GM23338 (cell line): ENCODE results near the gene FHDC1. TPM values are rescaled to one million over a fixed set of nuclear protein-coding genes. Genes with fewer than 3 reads are reported as not detected.

ENCODE experiments used
- ATAC-seq: fragments of 200-7000 bp; cut with Tn5 transposase; 3 replicates; pipeline ENCODE4 v1.9.1; 2020
- DNase-seq: peaks from one replicate; pipeline ENCODE4 v3.0.0-alpha.2; 2015; ENCODE audit warnings: low spot score
- H2AFZ ChIP-seq: fragments of 200-600 bp; sonication (generic); 2 replicates; pipeline ENCODE4 v1.8.0; 2016; ENCODE audit warnings: antibody characterized with exemption, mild to moderate bottlenecking, moderate library complexity
- H3F3A ChIP-seq: fragments of 200-600 bp; sonication (generic); replicated peaks from 2 replicates; pipeline ENCODE4 v1.8.0; 2017; ENCODE audit warnings: antibody characterized with exemption, mixed run types, low read depth
- H3K27ac ChIP-seq: fragments of 200-600 bp; sonication (generic); 2 replicates; pipeline ENCODE4 v1.6.1; 2016; ENCODE audit warnings: low read depth
- H3K27me3 ChIP-seq: fragments of 200-600 bp; sonication (generic); 2 replicates; pipeline ENCODE4 v1.8.0; 2016; ENCODE audit warnings: mild to moderate bottlenecking, mixed run types, moderate library complexity; ENCODE audit not compliant: insufficient read depth
- H3K36me3 ChIP-seq: fragments of 200-600 bp; sonication (generic); 2 replicates; pipeline ENCODE4 v1.8.0; 2016; ENCODE audit warnings: mild to moderate bottlenecking; ENCODE audit not compliant: insufficient read depth
- H3K4me1 ChIP-seq: fragments of 200-600 bp; sonication (generic); 2 replicates; pipeline ENCODE4 v1.8.0; 2016; ENCODE audit warnings: mild to moderate bottlenecking, moderate library complexity; ENCODE audit not compliant: insufficient read depth
- H3K4me2 ChIP-seq: fragments of 200-600 bp; sonication (generic); 2 replicates; pipeline ENCODE4 v1.7.1; 2017; ENCODE audit warnings: mixed run types
- H3K4me3 ChIP-seq: fragments of 200-600 bp; sonication (generic); 2 replicates; pipeline ENCODE4 v1.6.1; 2016; ENCODE audit warnings: mixed run types
- H3K79me2 ChIP-seq: fragments of 200-600 bp; sonication (generic); replicated peaks from 2 replicates; pipeline ENCODE4 v1.8.0; 2017; ENCODE audit warnings: mild to moderate bottlenecking; ENCODE audit not compliant: insufficient read depth
- H3K9me2 ChIP-seq: fragments of 200-600 bp; sonication (generic); 2 replicates; pipeline ENCODE4 v1.8.0; 2017; ENCODE audit not compliant: insufficient read depth
- H4K20me1 ChIP-seq: fragments of 200-600 bp; sonication (generic); replicated peaks from 2 replicates; pipeline ENCODE4 v1.8.0; 2017; ENCODE audit warnings: mild to moderate bottlenecking; ENCODE audit not compliant: insufficient read depth
- H3K27ac Mint-ChIP-seq: 2 replicates; pipeline ENCODE4 v1.8.0; 2020; ENCODE audit warnings: inconsistent platforms, mild to moderate bottlenecking, moderate library complexity, mixed read lengths
- H3K27me3 Mint-ChIP-seq: 3 replicates; pipeline ENCODE4 v1.8.0; 2022; ENCODE audit warnings: low read depth, mild to moderate bottlenecking, moderate library complexity, mixed read lengths, inconsistent platforms; ENCODE audit not compliant: insufficient read depth, poor library complexity
- H3K36me3 Mint-ChIP-seq: 3 replicates; pipeline ENCODE4 v1.8.0; 2021; ENCODE audit warnings: low read depth, mild to moderate bottlenecking, inconsistent platforms, moderate library complexity, mixed read lengths
- H3K4me1 Mint-ChIP-seq: 3 replicates; pipeline ENCODE4 v1.8.0; 2020; ENCODE audit warnings: mild to moderate bottlenecking, inconsistent platforms, mixed read lengths
- H3K4me3 Mint-ChIP-seq: 3 replicates; pipeline ENCODE4 v1.8.0; 2021; ENCODE audit warnings: moderate library complexity, mild to moderate bottlenecking, inconsistent platforms, mixed read lengths
- H3K9me3 Mint-ChIP-seq: 3 replicates; pipeline ENCODE4 v1.8.0; 2020; ENCODE audit warnings: moderate library complexity, mild to moderate bottlenecking, inconsistent platforms, mixed read lengths
- EZH2phosphoT487 ChIP-seq: fragments of 200-600 bp; sonication (generic); IDR thresholded peaks from one replicate; pipeline ENCODE4 v1.8.1; 2018; ENCODE audit warnings: antibody characterized with exemption; ENCODE audit not compliant: unreplicated experiment
- JUNB ChIP-seq: IDR thresholded peaks from one replicate; pipeline ENCODE4 v1.6.1; 2016; ENCODE audit warnings: antibody characterized with exemption; ENCODE audit not compliant: unreplicated experiment
- POLR2AphosphoS5 ChIP-seq: IDR thresholded peaks from 2 replicates; pipeline ENCODE4 v1.6.1; 2016; ENCODE audit warnings: antibody characterized with exemption, low read depth
- ZNF462 ChIP-seq: fragments of 250-450 bp; sonication (Bioruptor Pico); IDR thresholded peaks from 2 replicates; pipeline ENCODE4 v1.5.0; 2020; ENCODE audit warnings: mild to moderate bottlenecking, moderate library complexity
- polyA plus RNA-seq: library from polyadenylated mRNA; unstranded; fragments of >200 nt; fragmentation: Nextera tagmentation; extraction: Ambion mirVana; gene quantifications from 2 replicates; pipeline ENCODE4 v1.2.1, GENCODE V29; 2016
- total RNA-seq: library from RNA; depleted of rRNA; stranded (reverse); fragments of >200 nt; shearing (Covaris generic); gene quantifications from 2 replicates; pipeline ENCODE4 v1.2.3, GENCODE V29; 2014
- TF ChIP-seq, protein P1 (sequence below): IDR thresholded peaks from 2 replicates; pipeline ENCODE4 v1.6.1; 2016; ENCODE audit warnings: antibody characterized with exemption

FHDC1 gene
- total and polyA plus RNA-seq, 2 experiments from 2014 or later = 9.5 to 22.8 TPM

- Histone ChIP-seq H3K4me1 (peaks cover 42% of the 10 kb centered on the region), H3K27ac (no peak overlapping the region), H3K9me2 (no peaks in the 10 kb centered on the region), H4K20me1 (peaks cover 26% of the 10 kb centered on the region), H3K27me3 (no peaks in the 10 kb centered on the region), H3K4me2 (no peak overlapping the region), H3K36me3 (peaks cover 27% of the 10 kb centered on the region), H2AFZ (no peak overlapping the region), H3K79me2 (peaks cover 89% of the 10 kb centered on the region), H3F3A (0 out of 2 replicates have a peak, but pooled peaks cover 4% of the 10 kb centered on the region), H3K4me3 (no peak overlapping the region)
- DNase-seq (no peak), ATAC-seq (no peak)
- TF ChIP-seq EZH2phosphoT487 = no peak
- no peak for TF ChIP-seq ZNF462
- TF ChIP-seq, protein P1, sequence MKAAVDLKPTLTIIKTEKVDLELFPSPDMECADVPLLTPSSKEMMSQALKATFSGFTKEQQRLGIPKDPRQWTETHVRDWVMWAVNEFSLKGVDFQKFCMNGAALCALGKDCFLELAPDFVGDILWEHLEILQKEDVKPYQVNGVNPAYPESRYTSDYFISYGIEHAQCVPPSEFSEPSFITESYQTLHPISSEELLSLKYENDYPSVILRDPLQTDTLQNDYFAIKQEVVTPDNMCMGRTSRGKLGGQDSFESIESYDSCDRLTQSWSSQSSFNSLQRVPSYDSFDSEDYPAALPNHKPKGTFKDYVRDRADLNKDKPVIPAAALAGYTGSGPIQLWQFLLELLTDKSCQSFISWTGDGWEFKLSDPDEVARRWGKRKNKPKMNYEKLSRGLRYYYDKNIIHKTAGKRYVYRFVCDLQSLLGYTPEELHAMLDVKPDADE = no peak
- Mint-ChIP-seq H3K9me3 (no peaks in the 10 kb centered on the region), H3K4me3 (no peak overlapping the region), H3K27ac (no peak overlapping the region), H3K36me3 (peaks cover 58% of the 10 kb centered on the region), H3K4me1 (peaks cover 34% of the 10 kb centered on the region), H3K27me3 (peaks cover 5% of the 10 kb centered on the region)
Measured at GRCh38 chr4:152946446-152946845, 10.3 kb downstream of the FHDC1 start.

- peaks cover 58% of the 10 kb centered on the region for H3K36me3 Mint-ChIP-seq
- TF ChIP-seq, protein P1 = no peak
- no peak for TF ChIP-seq JUNB
- no peak for TF ChIP-seq POLR2AphosphoS5
Measured at GRCh38 chr4:152947311-152947710, 11.2 kb downstream of the FHDC1 start.

More at GRCh38 chr4:152947311-152947710, 11.2 kb downstream of the FHDC1 start:
- Mint-ChIP-seq H3K9me3 (no peaks in the 10 kb centered on the region), H3K27me3 (peaks cover 5% of the 10 kb centered on the region), H3K4me1 (peaks cover 43% of the 10 kb centered on the region), H3K27ac (no peak overlapping the region), H3K4me3 (no peak overlapping the region)
- Histone ChIP-seq H3K9me2 (no peaks in the 10 kb centered on the region), H3K27ac (no peak overlapping the region), H3K4me3 (no peak overlapping the region), H3K36me3 (peaks cover 27% of the 10 kb centered on the region), H3K4me2 (no peak overlapping the region), H3K79me2 (peaks cover 86% of the 10 kb centered on the region), H3F3A (0 out of 2 replicates have a peak, but pooled peaks cover 4% of the 10 kb centered on the region), H2AFZ (no peak overlapping the region), H3K27me3 (no peaks in the 10 kb centered on the region), H4K20me1 (peaks cover 26% of the 10 kb centered on the region), H3K4me1 (peaks cover 46% of the 10 kb centered on the region)
- ATAC-seq = no peak
- no peak for DNase-seq
